T47D (cell line): ENCODE measurements around the gene GCN1.

Experiments
- DNase-seq, 2 experiments: peaks; one replicate each; pipeline versions ENCODE4 v3.0.0 to v3.0.0-alpha.2; 2011 to 2012; ENCODE audit warnings: low read depth in 1 of 2, low spot score in 1 of 2
- JUND ChIP-seq: IDR thresholded peaks from 2 replicates; pipeline ENCODE4 v1.6.1; 2012; ENCODE audit warnings: low read depth
- in situ Hi-C: cut with HindIII; loops from 2 replicates; pipeline ENCODE4 v1.10.0; 2016; ENCODE audit warnings: low sequenced_read_pairs, low pct_unique_long_range_greater_than_20kb

The GCN1 gene

GRCh38 chr12:120156315-120157259 is 37.9 kb downstream of the GCN1 start:
- in situ Hi-C loops: no loop called here
- TF ChIP-seq JUND: no peak
- DNase-seq: no peak

DNA sequence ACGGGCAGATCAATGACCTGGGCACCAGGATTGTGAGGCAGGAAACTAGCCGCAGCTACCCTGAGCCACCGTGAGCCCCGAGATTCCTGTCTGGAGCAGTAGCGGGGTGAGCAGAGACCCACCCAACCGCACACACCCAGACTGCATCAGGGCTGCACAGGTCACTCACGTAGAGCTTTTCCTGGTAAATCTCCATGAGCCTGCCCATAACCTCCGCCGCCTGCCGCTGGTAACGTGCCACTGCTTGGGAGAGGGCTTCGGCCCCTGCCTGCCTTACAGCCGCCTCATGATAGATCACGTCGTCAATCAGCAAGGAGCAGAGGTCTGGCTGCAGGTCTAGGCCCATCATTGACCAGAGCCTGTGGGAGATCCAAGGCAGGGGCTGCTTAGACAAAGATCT is 39.4 kb downstream of the GCN1 start:
- DNase-seq: no peak
- in situ Hi-C loops: no loop called here
- TF ChIP-seq JUND: no peak

GRCh38 chr12:120150919-120151525 is 43.5 kb downstream of the GCN1 start:
- TF ChIP-seq JUND: no peak
- no peak for DNase-seq
- in situ Hi-C loops: no loop called here

DNA sequence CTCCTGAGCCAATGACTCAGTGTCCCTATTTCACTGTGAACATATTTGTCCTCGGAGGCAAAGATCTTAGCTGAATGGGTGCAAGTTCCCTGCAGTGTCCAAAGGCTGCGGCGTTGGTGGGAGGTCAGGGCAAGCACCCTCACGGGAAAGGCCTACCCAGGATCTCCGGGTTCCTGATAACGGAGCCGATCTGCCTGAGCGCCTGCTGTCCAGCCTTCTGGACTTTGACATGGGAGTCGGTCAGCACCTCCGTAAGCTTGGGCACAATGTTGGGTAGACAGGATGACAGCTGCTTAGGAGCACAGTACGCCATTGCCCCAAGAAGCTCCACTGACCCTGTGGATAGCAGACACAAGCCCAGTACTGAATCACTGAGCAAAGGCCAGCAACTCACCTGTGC is 46.5 kb downstream of the GCN1 start:
- in situ Hi-C loops: no loop called here
- no peak for TF ChIP-seq JUND
- no peak for DNase-seq

DNA sequence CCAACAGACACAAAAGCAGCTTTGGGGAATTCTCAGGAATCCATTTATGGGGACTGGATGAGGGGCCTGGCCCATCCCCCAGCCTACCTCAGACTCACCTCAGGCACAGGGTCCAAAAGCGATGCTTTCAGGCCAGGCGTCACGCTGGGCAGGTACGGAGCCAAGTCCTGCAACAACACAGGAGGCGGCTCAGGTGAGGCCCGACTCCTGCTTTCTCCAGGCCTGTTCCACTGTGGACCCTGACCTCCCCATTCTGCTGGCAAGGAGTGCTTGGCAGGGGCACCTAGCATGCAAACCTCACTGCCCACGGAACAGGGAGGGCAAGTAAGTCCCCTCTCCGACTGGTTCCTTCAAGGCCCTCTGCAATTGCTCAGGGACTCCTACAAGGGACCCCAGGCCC is 49.4 kb downstream of the GCN1 start:
- in situ Hi-C loops: no loop called here

DNA sequence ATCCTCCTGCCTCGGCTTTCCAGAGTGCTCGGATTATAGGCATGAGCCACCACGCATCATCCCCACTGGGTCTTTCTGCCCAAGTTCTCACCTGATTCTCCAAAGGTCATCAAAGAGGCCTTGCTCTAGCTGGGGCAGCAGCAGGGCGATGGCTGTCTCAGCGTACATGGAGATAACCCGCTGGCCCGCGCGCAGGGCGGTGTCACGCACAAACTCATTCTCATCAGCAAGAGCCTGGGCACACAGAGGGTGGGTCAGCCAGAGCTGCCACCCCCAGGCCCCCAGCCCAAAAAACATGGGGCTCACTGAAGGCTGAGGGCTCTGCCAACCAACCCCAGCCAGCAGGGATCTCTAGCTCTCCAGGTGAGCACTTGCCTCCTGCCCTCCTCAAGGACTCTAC is 50.3 kb downstream of the GCN1 start:
- in situ Hi-C loops: no loop called here
- no peak for TF ChIP-seq JUND
- DNase-seq: no peak

More for the DNA sequence above, 49.4 kb downstream of the GCN1 start:
- DNase-seq: no peak
- no peak for TF ChIP-seq JUND

GRCh38 chr12:120142231-120142877 is 52.2 kb downstream of the GCN1 start:
- in situ Hi-C loops: no loop called here
- no peak for DNase-seq
- TF ChIP-seq JUND: no peak

DNA sequence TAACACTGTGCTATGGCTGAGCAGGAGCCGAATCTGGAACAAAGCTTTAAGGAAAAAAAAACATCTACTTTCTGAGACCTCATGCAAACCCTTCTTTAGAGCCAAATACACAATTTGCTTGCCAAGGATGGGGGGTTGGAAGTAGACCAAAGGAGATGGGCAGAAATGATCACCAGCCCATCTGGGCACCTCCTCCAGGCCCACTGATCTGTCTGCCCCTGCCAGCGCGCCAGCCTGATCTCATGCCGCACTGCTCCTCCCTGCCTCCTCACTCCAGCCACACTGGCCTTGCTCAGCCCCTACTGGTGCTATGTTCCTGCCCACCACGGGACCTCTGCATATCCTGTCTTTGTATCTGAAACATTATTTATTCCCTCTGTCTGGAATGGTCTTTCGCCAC is 53.2 kb downstream of the GCN1 start:
- no peak for TF ChIP-seq JUND
- DNase-seq: no peak
- in situ Hi-C loops: no loop called here

DNA sequence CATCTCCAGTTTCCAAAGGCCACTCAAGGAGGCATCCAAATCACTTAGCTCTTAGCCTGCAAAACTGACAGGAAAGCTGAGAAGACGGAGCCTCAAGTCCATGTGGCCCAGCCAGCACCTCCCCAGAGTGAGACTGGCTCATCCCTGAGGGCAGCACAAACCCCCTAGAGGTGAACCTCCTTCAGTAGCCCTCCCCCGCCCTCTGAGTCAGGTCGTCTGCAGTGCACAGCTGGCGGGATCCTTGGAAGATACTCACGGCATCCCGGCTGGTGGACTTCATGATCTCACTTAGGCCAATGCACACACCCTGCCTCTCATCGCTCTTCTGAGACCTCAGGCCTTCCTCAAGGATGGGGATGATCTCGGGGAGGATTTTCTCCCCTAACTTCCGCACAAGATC is 53.9 kb downstream of the GCN1 start:
- DNase-seq: no peak
- no peak for TF ChIP-seq JUND
- in situ Hi-C loops: no loop called here

GRCh38 chr12:120139958-120140357 is 54.6 kb downstream of the GCN1 start:
- no peak for DNase-seq
- no peak for TF ChIP-seq JUND
- in situ Hi-C loops: no loop called here

DNA sequence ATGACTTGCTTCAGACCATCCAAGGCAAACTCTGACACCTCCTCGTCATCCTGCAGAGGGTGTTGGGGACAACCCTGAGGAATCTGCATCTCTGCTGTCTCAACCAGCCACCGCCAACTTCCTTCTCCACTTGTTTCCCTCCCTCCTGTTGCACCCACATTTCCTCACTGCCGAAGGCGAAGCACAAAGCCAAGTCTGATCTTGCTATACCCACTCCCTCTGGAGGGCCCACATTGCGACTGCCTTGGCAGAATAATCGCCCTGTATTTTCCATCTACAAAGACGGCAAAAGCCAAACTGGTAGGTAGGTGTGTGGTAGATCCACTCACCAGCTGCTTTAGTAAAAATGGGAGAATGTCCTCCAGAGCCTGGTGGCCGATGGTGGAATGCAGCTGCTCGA is 56.1 kb downstream of the GCN1 start:
- DNase-seq: no peak
- TF ChIP-seq JUND: no peak
- in situ Hi-C loops: no loop called here

DNA sequence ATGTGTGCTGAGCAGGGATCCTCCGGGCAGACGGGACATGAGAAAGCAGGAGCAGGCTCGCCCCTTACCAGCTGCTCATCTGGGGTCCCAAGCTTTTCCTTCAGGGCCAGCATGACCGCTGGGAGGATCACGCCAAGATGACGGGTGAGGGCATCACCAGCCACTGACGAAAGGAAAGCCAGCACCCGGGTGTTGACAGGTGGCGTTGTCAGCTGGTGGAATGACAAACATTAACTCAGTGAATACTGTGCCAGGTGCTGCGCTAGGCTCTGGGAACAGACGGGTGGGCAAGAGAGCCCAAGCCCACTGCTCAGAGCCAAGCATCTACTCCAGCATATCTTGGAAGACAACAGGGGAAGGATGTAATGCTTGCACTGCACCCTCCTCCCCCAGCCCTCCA is 56.7 kb downstream of the GCN1 start:
- no peak for DNase-seq
- in situ Hi-C loops: no loop called here
- TF ChIP-seq JUND: no peak
